Left lung (tissue), 10 donors: ENCODE results near the gene PYDC2. TPM values are rescaled to one million over a fixed set of nuclear protein-coding genes. Genes with fewer than 3 reads are reported as not detected.

Source experiments
- ATAC-seq: fragments of 200-7000 bp; cut with Tn5 transposase; one replicate; pipeline ENCODE4 v1.9.1; 2020; ENCODE audit warnings: moderate library complexity
- DNase-seq, 4 donors: peaks; one replicate each; pipeline ENCODE4 v3.0.0-alpha.2; 2013 to 2020
- H3K27ac ChIP-seq, 2 donors: fragments of 200-600 bp; sonication (generic) in 1 of 2; one replicate each; pipeline versions ENCODE4 v1.5.0 to v1.8.0; 2020 to 2021
- H3K27me3 ChIP-seq, 2 donors: fragments of 200-600 bp; sonication (generic) in 1 of 2; one replicate each; pipeline versions ENCODE4 v1.5.0 to v1.8.0; 2020 to 2021
- H3K36me3 ChIP-seq, 2 donors: fragments of 200-600 bp; sonication (generic) in 1 of 2; one replicate each; pipeline versions ENCODE4 v1.5.0 to v1.8.0; 2020 to 2021
- H3K4me1 ChIP-seq, 2 donors: fragments of 200-600 bp; one replicate each; pipeline ENCODE4 v1.8.0; 2021
- H3K4me3 ChIP-seq, 2 donors: fragments of 200-600 bp; sonication (generic) in 1 of 2; one replicate each; pipeline versions ENCODE4 v1.5.0 to v1.8.0; 2020 to 2021; ENCODE audit warnings: mild to moderate bottlenecking in 1 of 2
- H3K9me3 ChIP-seq, 2 donors: fragments of 200-600 bp; sonication (generic) in 1 of 2; one replicate each; pipeline versions ENCODE4 v1.5.0 to v1.8.0; 2020 to 2021
- CTCF ChIP-seq, 2 donors: fragments of 200-600 bp; sonication (generic) in 1 of 2; IDR thresholded peaks; one replicate each; pipeline versions ENCODE4 v1.5.0 to v1.8.0; 2021; ENCODE audit warnings: antibody characterized with exemption in 2 of 2
- intact Hi-C, 2 donors: fragments of 100-400 bp; cut with DNase I; formaldehyde crosslinking; loops; one replicate each; pipeline versions ENCODE4 v1.11.2 to v1.14.2; 2022
- polyA plus RNA-seq, 6 donors: library from polyadenylated mRNA; unstranded; fragments of 120-200 nt; gene quantifications; one replicate each; pipeline ENCODE4 v1.2.1, GENCODE V29; 2013; ENCODE audit not compliant: insufficient read length in 6 of 6
- total RNA-seq, 2 donors: library from RNA; stranded (reverse); fragmentation: NEBNext Ultra II Directional; extraction: Animal tissue kit (Norgen Biotek cat#: 25700); gene quantifications; one replicate each; pipeline ENCODE4 v1.2.1, GENCODE V29; 2021
- donor health status: DM: no; HTN: yes; CAD: no.
- donor health status: DM: no; HTN: no; CAD: no.

PYDC2 gene
- total and polyA plus RNA-seq, 8 donors: not detected

GRCh38 chr3:191417457-191417729 lies 43.6 kb upstream of the PYDC2 start:
- no peak overlapping the region for H3K4me3 ChIP-seq
- no peaks in the 10 kb centered on the region for H3K9me3 ChIP-seq
- no peaks in the 10 kb centered on the region for H3K27me3 ChIP-seq
- no peak for ATAC-seq
- H3K4me1 ChIP-seq: no peaks in the 10 kb centered on the region
- no peak for DNase-seq
- intact Hi-C loops: loop anchor here in 1 of 2 donors (10.0 kb wide), 1 partner anchor 1027 kb away; no protein-coding TSS in a partner anchor
- H3K36me3 ChIP-seq: no peaks in the 10 kb centered on the region
- no peak for TF ChIP-seq CTCF (IDR thresholded peaks at IDR 0.05)
- H3K27ac ChIP-seq: no peak overlapping the region

- no peak overlapping the region for H3K27ac ChIP-seq
- no peak for DNase-seq
- ATAC-seq: no peak
- no peaks in the 10 kb centered on the region for H3K9me3 ChIP-seq
- no peaks in the 10 kb centered on the region for H3K27me3 ChIP-seq
- intact Hi-C loops: no loop called here
- no peak for TF ChIP-seq CTCF (IDR thresholded peaks at IDR 0.05)
- H3K36me3 ChIP-seq: no peaks in the 10 kb centered on the region
- H3K4me1 ChIP-seq: no peaks in the 10 kb centered on the region
- H3K4me3 ChIP-seq: no peak overlapping the region
Observed at GRCh38 chr3:191420771-191421170, 40.2 kb upstream of the PYDC2 start.

- Histone ChIP-seq H3K9me3 (no peaks in the 10 kb centered on the region), H3K27ac (no peak overlapping the region), H3K27me3 (no peaks in the 10 kb centered on the region), H3K36me3 (no peaks in the 10 kb centered on the region), H3K4me3 (no peak overlapping the region), H3K4me1 (no peaks in the 10 kb centered on the region)
- intact Hi-C loops: no loop called here
- DNase-seq (no peak), ATAC-seq (no peak)
- TF ChIP-seq CTCF (IDR thresholded peaks at IDR 0.05): no peak
Observed at GRCh38 chr3:191424881-191425280, 36.1 kb upstream of the PYDC2 start.

- Histone ChIP-seq H3K27me3 (no peaks in the 10 kb centered on the region), H3K36me3 (no peaks in the 10 kb centered on the region), H3K9me3 (no peaks in the 10 kb centered on the region), H3K27ac (no peak overlapping the region), H3K4me3 (no peak overlapping the region), H3K4me1 (no peaks in the 10 kb centered on the region)
- no peak for ATAC-seq
- TF ChIP-seq CTCF (IDR thresholded peaks at IDR 0.05): no peak
- no peak for DNase-seq
- intact Hi-C loops: no loop called here
Observed at GRCh38 chr3:191425322-191425734, 35.6 kb upstream of the PYDC2 start.

- no peak for TF ChIP-seq CTCF (IDR thresholded peaks at IDR 0.05)
- intact Hi-C loops: no loop called here
- H3K27me3 ChIP-seq: no peaks in the 10 kb centered on the region
- no peak overlapping the region for H3K4me3 ChIP-seq
- no peak overlapping the region for H3K27ac ChIP-seq
- H3K9me3 ChIP-seq: no peaks in the 10 kb centered on the region
- ATAC-seq (no peak), DNase-seq (no peak)
- H3K4me1 ChIP-seq: no peaks in the 10 kb centered on the region
- no peaks in the 10 kb centered on the region for H3K36me3 ChIP-seq
Observed at GRCh38 chr3:191426311-191426710, 34.7 kb upstream of the PYDC2 start.
